ENCODE results near the gene GID4. TPM values are rescaled to one million over a fixed set of nuclear protein-coding genes. Genes with fewer than 3 reads are reported as not detected.

Gene GID4
- total RNA-seq, 2 donors from 2014 or later = 9.7 to 11.0 TPM

- Mint-ChIP-seq H3K9me3 (no peaks in the 10 kb centered on the region), H3K4me1 (ENCODE audit: low read depth) (peaks cover 8% of the 10 kb centered on the region), H3K4me3 (no peak overlapping the region), H3K36me3 (ENCODE audit: insufficient read depth in 2 of 2) (peaks cover 0 to 3% of the 10 kb centered on the region in 2 donors), H3K27me3 (ENCODE audit: low read depth) (no peaks in the 10 kb centered on the region), H3K27ac (no peak overlapping the region)
- no peak for DNase-seq
- ATAC-seq (replicated peaks in 1 of 2) = no peak
These were observed 33.7 kb upstream of the GID4 start for GRCh38 chr17:18005496-18005895.

GRCh38 chr17:18006495-18007239, 32.5 kb upstream of the GID4 start:
- ATAC-seq (replicated peaks in 1 of 2) = no peak
- H3K27ac Mint-ChIP-seq = no peak overlapping the region

GRCh38 chr17:18008496-18009268, 30.5 kb upstream of the GID4 start:
- Mint-ChIP-seq H3K27ac (no peak overlapping the region), H3K36me3 (ENCODE audit: insufficient read depth in 2 of 2) (peaks cover 0 to 3% of the 10 kb centered on the region in 2 donors), H3K4me3 (no peak overlapping the region), H3K9me3 (no peaks in the 10 kb centered on the region), H3K4me1 (ENCODE audit: low read depth) (peaks cover 8% of the 10 kb centered on the region), H3K27me3 (ENCODE audit: low read depth) (no peaks in the 10 kb centered on the region)
- no peak for ATAC-seq (replicated peaks in 1 of 2)
- no peak for DNase-seq

More at GRCh38 chr17:18006495-18007239, 32.5 kb upstream of the GID4 start:
- Mint-ChIP-seq H3K4me1 (ENCODE audit: low read depth) (peaks cover 8% of the 10 kb centered on the region), H3K4me3 (no peak overlapping the region), H3K27me3 (ENCODE audit: low read depth) (no peaks in the 10 kb centered on the region), H3K36me3 (ENCODE audit: insufficient read depth in 2 of 2) (peaks cover 0 to 3% of the 10 kb centered on the region in 2 donors), H3K9me3 (no peaks in the 10 kb centered on the region)
- no peak for DNase-seq

GRCh38 chr17:18009609-18010420, 29.4 kb upstream of the GID4 start:
- Mint-ChIP-seq H3K27ac (peak overlapping the region; percentile 25), H3K4me3 (no peak overlapping the region), H3K4me1 (ENCODE audit: low read depth) (peaks cover 17% of the 10 kb centered on the region), H3K9me3 (no peaks in the 10 kb centered on the region), H3K36me3 (ENCODE audit: insufficient read depth in 2 of 2) (peaks cover 0 to 3% of the 10 kb centered on the region in 2 donors), H3K27me3 (ENCODE audit: low read depth) (no peaks in the 10 kb centered on the region)
- ATAC-seq (replicated peaks in 1 of 2) (no peak), DNase-seq (no peak)

- Mint-ChIP-seq H3K27me3 (ENCODE audit: low read depth) (no peaks in the 10 kb centered on the region), H3K27ac (no peak overlapping the region), H3K4me3 (no peak overlapping the region), H3K36me3 (ENCODE audit: insufficient read depth in 2 of 2) (peaks cover 0 to 3% of the 10 kb centered on the region in 2 donors), H3K9me3 (no peaks in the 10 kb centered on the region), H3K4me1 (ENCODE audit: low read depth) (peaks cover 9% of the 10 kb centered on the region)
- no peak for ATAC-seq (replicated peaks in 1 of 2)
- DNase-seq = no peak
These were observed 27.9 kb upstream of the GID4 start for GRCh38 chr17:18011286-18011685.

GRCh38 chr17:18014006-18014405, 25.2 kb upstream of the GID4 start:
- no peak for ATAC-seq (replicated peaks in 1 of 2)
- H3K4me3 Mint-ChIP-seq = no peak overlapping the region
- H3K9me3 Mint-ChIP-seq = no peaks in the 10 kb centered on the region
- no peak for DNase-seq
- H3K27me3 Mint-ChIP-seq (ENCODE audit: low read depth) = no peaks in the 10 kb centered on the region
- peaks cover 9% of the 10 kb centered on the region for H3K4me1 Mint-ChIP-seq (ENCODE audit: low read depth)
- no peak overlapping the region for H3K27ac Mint-ChIP-seq
- H3K36me3 Mint-ChIP-seq (ENCODE audit: insufficient read depth in 2 of 2) = peaks cover 0 to 5% of the 10 kb centered on the region in 2 donors

- ATAC-seq (replicated peaks in 1 of 2) = no peak
- no peak for DNase-seq
- Mint-ChIP-seq H3K27ac (no peak overlapping the region), H3K27me3 (ENCODE audit: low read depth) (no peaks in the 10 kb centered on the region), H3K9me3 (no peaks in the 10 kb centered on the region), H3K36me3 (ENCODE audit: insufficient read depth in 2 of 2) (peaks cover 2% of the 10 kb centered on the region in 2 donors), H3K4me1 (ENCODE audit: low read depth) (peaks cover 9% of the 10 kb centered on the region), H3K4me3 (no peak overlapping the region)
These were observed 23.6 kb upstream of the GID4 start for GRCh38 chr17:18015593-18015992.

GRCh38 chr17:18016426-18016825, 22.8 kb upstream of the GID4 start:
- Mint-ChIP-seq H3K27ac (no peak overlapping the region), H3K4me3 (no peak overlapping the region), H3K36me3 (ENCODE audit: insufficient read depth in 2 of 2) (peaks cover 2% of the 10 kb centered on the region in 2 donors), H3K27me3 (ENCODE audit: low read depth) (no peaks in the 10 kb centered on the region), H3K9me3 (no peaks in the 10 kb centered on the region), H3K4me1 (ENCODE audit: low read depth) (peaks cover 9% of the 10 kb centered on the region)
- ATAC-seq (replicated peaks in 1 of 2) (no peak), DNase-seq (no peak)

GRCh38 chr17:18017958-18018357, 21.2 kb upstream of the GID4 start:
- DNase-seq (no peak), ATAC-seq (replicated peaks in 1 of 2) (no peak)
- Mint-ChIP-seq H3K36me3 (ENCODE audit: insufficient read depth in 2 of 2) (peaks cover 2% of the 10 kb centered on the region in 2 donors), H3K27me3 (ENCODE audit: low read depth) (no peaks in the 10 kb centered on the region), H3K27ac (no peak overlapping the region), H3K9me3 (no peaks in the 10 kb centered on the region), H3K4me1 (ENCODE audit: low read depth) (peaks cover 9% of the 10 kb centered on the region), H3K4me3 (no peak overlapping the region)

- Mint-ChIP-seq H3K27ac (no peak overlapping the region), H3K27me3 (ENCODE audit: low read depth) (no peaks in the 10 kb centered on the region), H3K4me1 (ENCODE audit: low read depth) (peaks cover 9% of the 10 kb centered on the region), H3K4me3 (no peak overlapping the region), H3K9me3 (no peaks in the 10 kb centered on the region), H3K36me3 (ENCODE audit: insufficient read depth in 2 of 2) (peaks cover 2% of the 10 kb centered on the region in 2 donors)
- no peak for ATAC-seq (replicated peaks in 1 of 2)
- no peak for DNase-seq
These were observed 20.7 kb upstream of the GID4 start for GRCh38 chr17:18018411-18018921.

- Mint-ChIP-seq H3K4me1 (ENCODE audit: low read depth) (peaks cover under 1% of the 10 kb centered on the region), H3K9me3 (no peaks in the 10 kb centered on the region), H3K36me3 (ENCODE audit: insufficient read depth in 2 of 2) (peaks cover 2% of the 10 kb centered on the region in 2 donors), H3K27ac (no peak overlapping the region), H3K4me3 (no peak overlapping the region), H3K27me3 (ENCODE audit: low read depth) (no peaks in the 10 kb centered on the region)
- DNase-seq (no peak), ATAC-seq (replicated peaks in 1 of 2) (no peak)
These were observed 19.4 kb upstream of the GID4 start for GRCh38 chr17:18019838-18020154.

- ATAC-seq (replicated peaks in 1 of 2) = no peak
- no peak overlapping the region for H3K27ac Mint-ChIP-seq
- no peak overlapping the region for H3K4me3 Mint-ChIP-seq
- no peaks in the 10 kb centered on the region for H3K27me3 Mint-ChIP-seq (ENCODE audit: low read depth)
- DNase-seq = no peak
- H3K36me3 Mint-ChIP-seq (ENCODE audit: insufficient read depth in 2 of 2) = peaks cover 2% of the 10 kb centered on the region in 2 donors
- H3K4me1 Mint-ChIP-seq (ENCODE audit: low read depth) = peaks cover 13% of the 10 kb centered on the region
- H3K9me3 Mint-ChIP-seq = no peaks in the 10 kb centered on the region
These were observed 18.2 kb upstream of the GID4 start for GRCh38 chr17:18020971-18021370.

GRCh38 chr17:18021372-18021771, 17.8 kb upstream of the GID4 start:
- no peak for DNase-seq
- H3K27ac Mint-ChIP-seq = no peak overlapping the region
- H3K4me3 Mint-ChIP-seq = no peak overlapping the region
- no peaks in the 10 kb centered on the region for H3K27me3 Mint-ChIP-seq (ENCODE audit: low read depth)
- peaks cover 17% of the 10 kb centered on the region for H3K4me1 Mint-ChIP-seq (ENCODE audit: low read depth)
- H3K36me3 Mint-ChIP-seq (ENCODE audit: insufficient read depth in 2 of 2) = peaks cover 2% of the 10 kb centered on the region in 2 donors
- ATAC-seq (replicated peaks in 1 of 2) = no peak
- no peaks in the 10 kb centered on the region for H3K9me3 Mint-ChIP-seq

Data from activated T-cell treated with anti-CD3 and anti-CD28 coated beads, Interleukin-2, amount 50 U/mL, for 72 hours (primary cell).